UCSD-AML1 (cell line): ENCODE data around the gene DAAM1.
A peak's percentile ranks its signal among the peaks of the same experiment; 100 is the strongest.

Experiments used
- DNase-seq: peaks from one replicate; lab custom pipeline; 2025; ENCODE audit not compliant: unreplicated experiment; lab: John Stamatoyannopoulos, UW

The DAAM1 gene

DNA sequence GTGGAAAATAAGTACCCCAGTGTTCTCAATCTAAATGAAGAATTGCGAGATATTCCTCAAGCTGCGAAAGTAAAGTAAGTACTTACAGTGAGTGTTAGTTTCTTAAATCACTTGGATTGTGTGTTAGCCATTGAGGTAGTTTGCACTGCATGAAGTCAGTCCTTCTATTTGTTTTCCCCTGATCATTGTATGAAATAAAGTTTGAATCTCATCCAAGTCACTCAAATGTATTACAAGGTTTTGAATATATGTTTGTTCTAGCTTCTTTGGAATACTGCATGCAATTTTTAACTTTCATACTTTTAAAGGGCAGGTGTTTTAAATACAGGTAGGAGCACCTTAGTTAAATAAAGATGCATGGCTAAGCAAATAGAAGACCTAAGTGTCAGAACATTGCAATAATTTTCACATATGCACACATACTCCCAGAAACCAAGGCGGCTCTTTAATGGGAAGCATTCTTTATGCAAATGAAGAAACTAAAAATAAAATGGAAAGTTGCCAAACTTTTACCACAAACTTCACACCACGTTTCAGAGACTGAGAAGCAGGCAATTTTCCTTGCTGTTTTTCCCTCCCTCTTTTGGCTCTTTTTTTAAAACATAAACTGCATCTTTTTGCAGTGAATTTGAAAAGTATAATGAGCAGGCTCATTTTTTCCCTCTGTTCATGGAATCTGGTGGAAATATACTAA lies 171.1 kb downstream of the DAAM1 start:
- no peak for DNase-seq

DNA sequence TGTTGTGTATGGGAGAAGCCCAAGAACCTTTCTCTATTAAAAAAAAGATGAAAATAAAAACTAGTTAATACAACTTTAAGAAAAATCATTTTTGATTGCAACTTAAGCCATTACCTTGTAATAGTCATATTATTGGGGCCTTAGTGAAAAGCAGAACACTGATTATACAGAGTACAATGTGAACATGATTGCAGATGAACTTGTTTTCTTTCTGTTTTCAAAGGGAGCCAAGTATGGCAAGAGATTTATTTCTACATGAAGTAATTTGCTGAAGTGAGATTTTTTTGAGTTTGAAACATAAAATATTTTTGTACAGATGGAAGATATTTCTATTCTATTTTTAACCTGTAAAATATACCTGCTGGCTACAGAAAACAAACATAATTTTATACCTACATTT lies 171.8 kb downstream of the DAAM1 start:
- no peak for DNase-seq

DNA sequence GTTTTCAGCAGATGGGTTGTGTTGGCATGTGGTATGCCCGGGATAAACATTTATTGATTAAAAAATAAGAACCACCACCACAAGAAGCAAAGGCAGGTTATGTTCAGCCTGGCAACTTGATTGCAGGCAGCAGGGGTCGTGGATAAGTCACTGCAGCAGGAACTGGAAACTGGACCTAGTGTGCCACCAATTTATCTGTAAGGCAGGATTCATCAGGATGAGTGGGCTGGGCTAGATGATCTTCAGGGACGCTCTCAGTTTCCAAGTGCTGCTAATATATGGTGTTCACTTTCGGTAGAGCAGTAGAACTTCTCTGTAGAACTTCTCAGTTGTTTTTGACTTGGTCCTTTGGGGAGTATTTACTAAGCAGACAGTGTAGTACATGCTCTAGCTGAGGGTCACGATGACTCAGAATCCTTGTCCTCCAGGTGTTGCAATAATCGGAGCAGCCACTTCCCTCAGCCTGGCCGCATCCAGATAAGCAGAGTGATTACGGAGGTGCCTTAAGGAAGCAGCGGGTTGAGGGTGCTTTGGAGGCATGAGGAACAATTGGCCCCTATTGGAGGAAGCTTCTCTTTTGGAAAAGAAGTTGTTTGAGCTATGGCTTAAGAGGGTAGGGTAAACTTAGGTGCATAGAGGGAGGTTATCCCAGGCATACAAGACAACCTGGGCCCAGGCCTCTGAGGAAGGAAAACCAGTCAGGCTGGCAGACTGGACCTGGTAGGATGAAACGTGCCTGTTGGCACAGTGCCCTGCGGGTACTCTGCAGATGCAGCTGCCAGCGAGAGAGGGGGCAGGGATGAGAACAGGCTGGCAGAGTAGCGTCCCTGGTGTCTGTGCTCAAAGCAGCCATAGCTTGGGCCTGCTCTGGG lies 172.7 kb downstream of the DAAM1 start:
- DNase-seq: peak; percentile 47

DNA sequence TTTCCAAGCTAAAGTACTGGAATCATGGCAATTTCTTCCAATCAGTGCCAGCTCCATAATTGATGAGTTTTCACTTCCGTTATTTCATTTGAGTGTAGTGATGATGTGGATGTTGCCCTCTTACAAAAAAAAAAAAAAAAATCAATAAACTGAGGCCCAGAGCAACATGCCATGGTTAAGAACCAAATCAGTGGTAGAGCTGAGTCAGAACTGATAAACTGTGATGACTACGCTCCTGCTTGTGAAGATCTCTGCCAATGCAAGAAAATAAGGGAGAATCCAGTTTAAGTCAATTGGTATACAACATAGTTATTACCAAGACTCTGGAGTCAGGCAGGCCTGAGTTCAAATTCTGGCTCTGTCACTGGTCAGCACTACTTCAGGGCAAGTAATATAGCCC lies 174.0 kb downstream of the DAAM1 start:
- DNase-seq: no peak

DNA sequence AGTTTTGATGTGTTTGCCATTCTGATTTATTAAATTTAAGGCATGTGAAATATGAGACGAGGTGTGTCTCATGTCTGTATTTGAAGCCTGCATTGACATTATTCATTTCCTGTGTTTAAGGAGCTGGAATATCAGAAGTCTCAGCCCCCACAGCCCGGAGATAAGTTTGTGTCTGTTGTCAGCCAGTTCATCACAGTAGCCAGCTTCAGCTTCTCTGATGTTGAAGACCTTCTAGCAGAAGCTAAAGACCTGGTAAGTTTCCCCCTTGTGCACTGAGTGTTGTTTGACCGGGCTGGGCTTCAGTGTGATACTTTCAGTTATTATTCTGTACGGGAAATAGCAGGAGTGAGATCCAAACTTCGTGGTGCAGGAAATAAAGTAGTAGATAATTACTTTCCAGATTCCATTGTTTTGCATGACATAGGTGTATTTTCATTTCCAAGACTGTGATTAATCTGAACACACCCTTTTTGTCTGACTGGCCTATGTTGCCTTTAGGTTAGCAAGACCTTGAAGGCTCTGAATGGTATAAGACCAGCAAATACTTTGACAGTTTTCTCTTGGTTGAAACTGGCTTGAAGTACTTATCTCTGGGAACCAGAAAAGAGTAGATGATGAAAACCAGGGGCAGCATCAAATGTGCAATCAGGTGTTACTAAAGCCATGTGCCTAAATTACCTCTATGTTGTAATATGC lies 175.2 kb downstream of the DAAM1 start:
- no peak for DNase-seq

DNA sequence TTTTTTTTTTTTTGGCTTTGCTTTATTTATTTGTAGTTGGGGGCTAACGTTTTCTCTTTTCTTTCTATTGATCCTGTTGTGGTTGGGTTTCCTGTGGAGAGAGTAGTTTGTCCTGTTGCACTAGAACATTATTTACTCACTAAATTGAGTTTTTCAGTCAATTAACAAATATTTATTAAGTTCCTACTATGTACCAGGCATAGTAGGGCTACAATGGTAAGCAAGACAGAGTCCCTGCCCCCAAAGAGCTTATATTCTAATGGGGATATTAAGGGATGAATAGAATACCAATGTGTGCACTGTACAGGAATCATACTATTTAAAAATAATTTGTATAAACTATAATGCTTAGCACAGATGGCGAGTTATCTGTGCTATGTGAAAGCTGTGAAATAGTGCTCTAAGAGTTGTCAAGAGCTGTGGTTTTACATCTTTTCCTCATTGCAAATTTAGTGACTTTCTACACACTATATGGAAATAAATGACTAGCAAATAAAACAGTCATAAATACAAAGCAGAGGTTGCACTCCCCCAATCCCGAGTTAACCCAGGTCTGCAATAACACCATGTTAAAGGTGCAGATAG lies 181.8 kb downstream of the DAAM1 start:
- no peak for DNase-seq

DNA sequence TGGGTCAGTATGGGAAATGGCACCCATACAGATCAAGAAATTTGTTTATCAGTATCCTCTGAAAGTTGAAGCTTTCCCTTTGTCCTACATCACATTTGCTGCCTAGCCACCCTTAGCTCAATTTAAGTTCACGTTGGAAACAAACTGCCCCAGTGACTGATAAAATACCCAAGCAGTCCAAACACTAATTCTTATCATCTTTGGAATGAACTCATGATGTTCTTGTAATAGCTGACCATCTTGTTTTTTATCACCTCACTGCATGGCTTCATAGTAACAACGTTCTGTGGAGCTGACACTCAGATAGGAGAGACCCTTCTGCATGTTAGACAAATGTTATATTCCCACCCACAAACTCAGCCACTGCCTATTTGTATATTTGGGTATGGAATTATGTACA lies 183.3 kb downstream of the DAAM1 start:
- no peak for DNase-seq

DNA sequence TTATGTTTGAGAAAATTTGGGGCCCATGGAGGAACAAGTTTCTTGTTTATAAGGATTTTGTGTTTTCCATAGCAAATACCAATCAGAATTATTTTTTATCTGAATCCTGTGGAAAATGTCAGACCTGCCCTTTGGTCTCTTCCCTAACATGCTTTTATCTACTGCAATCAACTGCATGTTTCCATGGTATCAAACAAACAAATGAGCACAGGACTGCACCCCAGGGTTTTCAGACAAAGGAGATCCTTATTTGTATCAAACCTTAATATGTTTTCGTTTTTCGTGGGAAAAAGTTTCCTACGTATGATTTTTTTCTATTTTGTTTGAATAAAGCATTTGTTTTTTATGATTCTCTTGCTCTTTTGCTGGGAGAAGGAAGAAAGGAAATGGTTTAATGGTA lies 185.6 kb downstream of the DAAM1 start:
- DNase-seq: no peak

DNA sequence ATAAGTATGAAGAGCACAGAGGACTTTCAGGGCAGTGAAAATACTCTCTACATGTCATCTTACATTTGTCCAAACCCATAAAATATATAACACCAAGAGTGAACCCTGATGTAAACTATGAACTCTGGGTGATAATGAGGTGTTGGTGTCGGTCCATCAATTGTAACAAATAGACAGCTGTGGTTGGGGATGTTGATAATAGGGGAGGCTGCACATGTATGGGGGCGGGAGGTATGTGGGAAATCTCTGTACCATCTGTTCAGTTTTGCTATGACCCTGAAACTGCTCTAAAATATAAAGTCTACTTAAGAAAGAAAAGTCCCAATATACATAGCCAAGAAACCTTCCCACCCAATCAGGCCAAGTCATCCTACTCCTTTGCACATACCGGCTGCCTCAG lies 188.2 kb downstream of the DAAM1 start:
- DNase-seq: no peak

DNA sequence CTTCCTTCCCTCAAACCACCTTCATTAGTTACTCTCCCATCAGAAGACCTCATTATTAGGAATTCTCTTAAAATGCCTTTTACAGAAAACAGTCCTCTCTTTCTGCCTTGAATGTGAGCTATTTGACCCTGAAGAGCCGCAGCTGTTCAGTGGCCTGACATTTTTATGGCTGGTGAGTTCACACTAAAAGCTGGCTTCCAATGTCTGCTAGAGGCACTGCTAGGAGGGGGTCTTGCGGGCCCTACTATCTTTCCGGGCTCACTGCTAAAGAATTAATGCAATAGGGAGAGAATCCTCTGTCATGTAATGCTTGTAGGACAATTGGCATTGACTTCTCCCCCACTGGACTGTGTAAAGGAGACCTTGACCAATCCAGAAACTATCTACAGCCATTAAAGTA lies 189.0 kb downstream of the DAAM1 start:
- DNase-seq: no peak

DNA sequence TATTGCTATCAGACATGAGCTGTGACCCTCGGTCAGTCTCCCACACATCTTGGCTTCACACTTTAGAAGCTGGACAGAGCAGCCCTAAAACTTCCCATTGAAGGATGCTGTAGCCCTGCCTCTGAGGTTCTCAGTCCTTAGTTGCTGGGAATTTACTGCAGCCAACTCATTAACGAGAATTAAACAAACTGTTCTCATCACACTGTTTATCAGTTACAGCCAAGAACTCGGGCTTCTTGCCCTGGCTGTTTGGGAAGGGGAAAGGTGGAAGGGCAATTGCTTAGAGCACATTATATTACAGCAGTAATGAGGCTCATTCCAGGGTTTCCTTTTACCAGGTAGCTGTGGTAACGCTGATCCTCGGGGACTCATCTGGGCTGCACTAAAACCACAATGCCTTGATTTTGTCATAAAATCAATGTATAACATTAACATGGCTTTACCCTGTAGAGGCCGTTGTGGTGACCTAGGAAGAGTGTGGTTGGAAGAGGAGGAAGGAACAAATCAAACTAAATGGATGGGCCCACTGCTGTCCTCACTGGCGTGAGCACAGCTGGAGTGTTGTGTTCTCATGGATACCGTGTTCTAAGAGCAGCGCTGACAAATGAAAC lies 189.6 kb downstream of the DAAM1 start:
- no peak for DNase-seq

DNA sequence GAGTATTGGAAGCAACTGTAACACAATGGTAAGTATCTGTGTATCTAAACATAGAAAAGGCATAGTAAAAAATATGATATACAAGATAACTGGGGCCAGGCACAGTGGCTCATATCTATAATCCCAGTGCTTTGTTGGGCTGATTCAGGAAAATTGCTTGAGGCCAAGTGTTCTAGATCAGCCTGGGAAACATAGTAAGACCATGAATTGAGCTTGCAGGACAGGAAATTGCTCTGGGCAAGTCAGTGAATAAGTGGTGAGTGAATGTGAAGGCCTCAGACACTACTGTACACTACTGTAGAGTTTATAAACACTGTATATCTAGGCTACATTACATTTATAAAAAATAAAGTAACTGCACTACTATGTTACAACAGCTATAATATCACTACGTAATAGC lies 201.5 kb downstream of the DAAM1 start:
- DNase-seq: no peak

DNA sequence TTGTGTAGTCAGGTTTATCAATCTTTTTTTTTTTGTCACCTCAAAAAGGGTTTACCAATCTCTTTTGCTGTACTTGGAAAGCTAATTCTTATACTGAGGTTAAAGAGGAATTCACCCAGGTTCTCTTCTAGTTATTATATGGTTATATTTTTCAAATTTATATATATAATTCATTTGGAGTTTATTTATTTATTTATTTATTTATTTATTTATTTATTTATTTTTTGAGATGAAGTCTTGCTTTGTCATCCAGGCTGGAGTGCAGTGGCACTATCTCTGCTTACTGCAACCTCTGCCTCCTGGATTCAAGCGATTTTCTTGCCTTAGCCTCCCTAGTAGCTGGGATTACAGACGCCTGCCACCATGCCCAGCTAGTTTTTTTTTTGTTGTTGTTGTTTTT lies 202.9 kb downstream of the DAAM1 start:
- DNase-seq: no peak

DNA sequence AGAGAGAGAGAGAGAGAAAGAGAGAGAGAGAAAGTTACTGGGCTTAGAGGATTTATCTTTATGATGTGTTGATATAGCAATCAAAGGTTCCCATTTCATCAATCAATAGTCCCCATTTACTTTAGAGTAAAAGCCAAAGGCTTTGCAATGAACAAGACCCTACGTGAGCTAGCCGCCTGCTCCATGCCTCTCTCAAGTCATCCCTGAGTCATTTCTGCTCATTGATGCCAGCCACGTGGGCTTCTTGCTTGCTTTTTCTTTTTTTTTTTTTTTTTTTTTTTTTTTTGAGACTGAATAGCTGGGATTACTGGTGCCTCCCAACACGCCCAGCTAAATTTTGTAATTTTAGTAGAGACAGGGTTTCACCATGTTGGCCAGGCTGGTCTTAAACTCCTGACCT lies 205.8 kb downstream of the DAAM1 start:
- DNase-seq: no peak

DNA sequence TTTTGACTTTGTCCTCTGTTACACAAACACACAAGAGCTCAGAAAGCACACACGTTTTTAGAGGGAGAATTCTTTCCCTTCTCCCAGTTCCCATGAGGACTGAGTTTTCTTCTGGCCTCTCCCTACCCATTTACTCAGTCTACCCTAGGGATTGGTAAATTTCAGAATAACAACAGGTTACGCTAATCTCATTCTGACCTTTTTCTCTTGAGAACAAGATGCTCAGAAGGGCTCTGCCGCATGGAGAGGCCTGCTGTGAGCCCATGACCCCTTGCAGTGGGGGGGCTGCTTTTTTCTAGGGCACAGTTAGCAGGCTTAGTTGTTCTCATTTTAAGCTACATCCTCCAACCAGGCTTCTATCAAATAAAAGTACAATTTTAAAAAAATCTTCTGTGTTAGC lies 207.2 kb downstream of the DAAM1 start:
- no peak for DNase-seq

DNA sequence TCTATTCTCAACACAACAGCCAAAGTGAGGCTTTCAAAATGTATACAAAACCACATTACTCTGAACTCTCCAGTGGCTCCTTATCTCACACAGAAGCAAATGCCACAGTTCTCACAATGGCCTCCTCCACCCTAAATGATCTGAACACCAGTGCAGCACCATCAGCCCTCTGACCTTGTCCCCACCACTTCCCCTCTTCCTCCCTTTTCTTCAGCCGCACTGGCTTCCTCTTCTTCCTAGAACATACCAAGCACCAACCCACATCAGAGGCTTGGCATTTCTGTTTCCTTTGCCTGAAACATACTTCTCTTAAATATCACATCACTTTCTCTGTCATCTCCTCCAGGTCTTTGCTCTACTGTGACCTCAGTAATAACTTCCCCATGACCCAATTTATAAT lies 210.4 kb downstream of the DAAM1 start:
- peak; percentile 82 for DNase-seq

DNA sequence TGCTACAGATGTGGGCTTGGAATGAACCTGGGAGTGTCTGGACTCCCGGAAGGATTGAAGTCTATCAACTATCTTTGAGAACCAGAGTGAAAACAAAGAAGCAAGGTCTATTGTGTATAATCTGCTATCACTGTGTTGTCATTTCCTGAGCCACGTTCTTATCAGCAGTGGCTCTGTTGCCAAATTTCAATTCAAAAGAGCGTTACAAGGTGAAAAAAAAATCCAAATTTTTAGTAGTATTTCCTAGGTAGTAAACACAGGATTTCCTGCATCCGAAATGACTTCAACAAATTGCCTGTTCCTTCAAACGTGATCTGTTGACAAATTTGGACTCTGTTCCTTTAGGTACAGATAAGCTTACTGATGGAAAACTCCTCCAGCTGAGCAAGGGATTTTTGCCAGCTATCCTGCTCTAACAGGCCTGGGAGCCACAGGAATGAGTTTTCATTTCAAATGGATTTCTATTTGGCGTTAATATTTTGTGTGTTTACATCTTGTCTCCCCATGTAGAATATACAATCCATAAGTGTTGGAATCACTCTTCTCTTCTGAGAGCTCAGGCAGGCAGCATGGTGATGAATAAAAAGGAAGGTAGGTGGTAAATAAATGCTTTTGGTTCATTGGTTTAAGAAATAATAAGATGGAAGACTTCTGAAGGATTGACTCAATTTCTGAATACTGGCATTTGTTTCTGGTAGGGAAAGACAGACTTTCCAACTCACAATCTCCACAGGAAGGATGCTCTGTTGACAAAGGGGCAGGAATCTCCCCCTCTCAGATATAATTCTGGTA lies 218.2 kb downstream of the DAAM1 start:
- DNase-seq: no peak

DNA sequence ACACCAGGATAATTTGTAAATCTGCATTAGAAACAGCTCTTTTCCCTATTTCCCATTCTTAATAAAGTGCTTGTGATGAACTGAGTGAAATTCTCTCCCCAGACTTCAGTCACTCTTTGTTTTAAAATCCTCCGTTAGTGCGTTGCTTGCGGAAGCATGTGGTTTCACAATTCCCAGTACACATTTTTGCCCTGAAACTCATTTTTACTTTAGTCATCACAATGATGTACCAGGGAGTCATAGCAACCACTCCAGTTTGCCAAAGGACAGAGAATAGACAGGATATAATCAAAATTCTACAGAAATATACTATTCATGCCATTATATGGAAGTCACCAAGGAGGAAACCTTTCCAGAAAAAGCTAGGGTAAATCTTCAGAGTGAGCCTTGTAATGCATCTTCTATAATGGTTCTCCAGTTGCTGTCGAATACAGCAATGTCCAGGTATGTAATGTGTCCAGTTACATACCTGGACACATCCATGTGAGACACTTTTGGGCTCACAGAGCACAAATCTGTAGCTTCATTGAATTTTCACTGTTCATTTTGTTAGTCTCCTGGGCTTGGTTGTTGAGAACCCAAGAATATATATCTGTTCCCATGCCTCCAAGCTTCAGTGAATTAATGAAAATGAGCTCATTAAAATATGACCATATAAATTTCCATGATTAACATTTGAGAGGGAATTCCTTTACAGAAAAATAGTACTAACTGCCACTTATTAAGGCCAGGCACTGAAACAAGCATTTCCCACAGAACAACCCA lies 219.0 kb downstream of the DAAM1 start:
- DNase-seq: no peak

DNA sequence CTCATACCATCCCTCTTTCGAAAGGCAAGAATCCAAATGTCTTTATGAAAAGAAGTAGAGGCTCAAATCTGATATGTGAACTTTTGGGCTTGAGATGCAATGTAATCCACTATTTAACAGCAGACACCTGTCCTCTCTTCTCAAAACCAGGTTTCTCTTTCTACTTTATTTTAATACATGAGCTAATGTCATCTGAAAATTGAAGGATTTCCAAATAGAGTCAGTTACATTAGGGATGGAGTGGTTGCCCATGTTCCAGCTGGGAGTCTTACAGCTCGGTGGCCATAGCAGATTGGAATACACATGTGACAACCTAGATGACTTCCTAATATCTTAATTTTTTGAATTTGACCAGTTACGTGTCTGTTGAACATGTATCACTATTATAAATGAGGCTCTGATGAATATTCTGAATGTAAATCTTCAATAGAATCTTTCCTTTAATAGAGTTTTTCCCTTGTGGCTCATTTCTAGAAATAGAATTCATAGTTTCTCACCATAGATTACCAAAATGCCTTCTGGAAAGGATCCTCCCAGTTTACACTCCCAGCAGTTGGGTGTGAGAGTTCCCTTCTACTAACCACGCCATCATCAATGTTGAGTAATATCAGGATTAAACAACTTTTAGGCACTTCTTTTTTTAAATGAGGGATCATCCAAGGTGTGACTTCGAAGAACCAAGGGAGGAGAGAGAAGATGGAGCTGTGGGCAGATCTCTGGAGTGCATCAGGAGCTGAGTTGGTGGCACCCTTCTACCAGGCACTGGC lies 227.6 kb downstream of the DAAM1 start:
- DNase-seq: no peak
